Inferior parietal cortex (tissue), 1 donor: Measurements from ENCODE around the gene TMEM151B.

Experiments
- DNase-seq: peaks from one replicate; pipeline ENCODE4 v3.0.0-alpha.2; 2016; ENCODE audit errors: extremely low spot score

Gene TMEM151B

DNA sequence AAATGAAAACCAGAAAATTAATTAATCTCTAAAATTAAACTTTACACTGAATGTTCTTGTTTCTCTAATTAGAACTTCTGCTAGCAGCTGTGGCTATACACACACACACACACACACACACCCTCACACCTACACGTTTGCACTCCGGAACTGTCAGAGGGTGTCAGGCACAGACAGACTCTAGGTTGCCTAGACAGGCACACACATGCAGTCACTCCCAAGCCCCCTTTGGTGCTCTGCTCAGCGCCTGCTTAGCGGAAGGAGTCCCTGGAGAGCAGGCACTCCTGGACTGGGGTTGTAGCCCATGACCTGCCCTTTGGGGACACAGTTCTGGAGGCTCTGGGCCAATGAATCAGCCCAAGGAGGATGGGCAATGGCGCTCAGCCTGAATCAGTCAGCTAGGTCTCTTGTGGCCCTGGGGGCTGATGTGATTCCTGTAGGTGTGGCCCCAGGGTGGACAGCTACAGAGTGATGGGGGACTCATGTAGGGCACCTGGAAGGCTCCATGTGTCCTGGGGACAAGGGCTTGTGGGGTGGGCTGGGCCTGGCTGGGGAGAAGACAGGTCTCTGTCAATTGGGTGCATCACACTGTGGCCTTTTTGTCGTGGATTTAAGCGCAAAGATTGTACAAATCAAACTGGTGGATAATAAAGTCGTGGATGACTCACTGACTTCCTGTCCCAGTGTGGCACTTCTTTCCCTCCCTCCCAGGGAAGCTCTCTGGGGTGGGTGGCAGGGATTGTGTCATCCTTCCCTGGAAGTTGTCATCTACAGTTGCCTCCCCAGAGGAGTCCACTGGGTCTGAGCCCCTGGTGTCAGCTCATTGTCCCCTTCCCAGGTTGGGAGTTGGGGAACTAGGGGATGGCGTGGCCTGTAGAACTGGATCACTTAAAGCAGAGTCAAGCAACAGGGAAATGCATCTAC is 8.8 kb downstream of the TMEM151B start:
- DNase-seq = no peak

DNA sequence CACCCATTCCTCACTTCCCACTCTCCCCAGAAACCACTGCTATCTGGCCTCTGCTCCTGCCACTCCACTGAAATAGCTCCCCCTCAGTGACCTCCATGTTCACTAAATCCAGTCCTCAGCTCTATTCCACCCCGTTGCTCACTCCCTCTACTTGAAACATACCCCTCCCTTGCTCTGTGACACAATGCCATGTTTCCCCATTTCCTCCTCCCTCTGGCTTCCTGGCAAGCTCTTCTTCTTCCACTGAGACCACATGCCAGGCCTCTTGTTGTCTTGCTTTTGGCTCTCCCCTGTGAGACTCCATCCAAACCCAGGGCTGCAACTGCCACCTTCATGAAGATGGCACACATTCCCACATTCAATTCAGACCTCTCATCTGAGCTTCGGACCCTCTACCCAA is 13.9 kb downstream of the TMEM151B start:
- DNase-seq = no peak

DNA sequence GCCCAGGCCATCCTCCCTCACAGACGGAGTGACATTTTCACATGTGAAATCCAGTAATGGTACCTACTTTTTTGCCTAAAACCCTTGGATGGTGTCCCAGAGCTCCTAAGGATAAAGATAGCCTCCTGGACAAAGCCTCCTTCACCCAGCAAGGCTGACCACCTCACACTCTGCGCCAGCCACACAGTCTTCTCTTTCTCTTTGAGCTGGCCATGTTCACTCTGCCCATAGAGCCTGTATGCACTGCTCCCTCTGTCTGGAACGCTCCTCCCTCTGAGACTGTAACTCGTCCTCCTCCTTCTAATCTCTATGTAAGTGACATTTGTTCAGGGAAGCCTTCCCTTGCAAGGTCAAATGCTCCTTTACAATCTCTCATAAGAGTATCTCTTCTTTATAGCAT is 14.6 kb downstream of the TMEM151B start:
- DNase-seq = no peak

DNA sequence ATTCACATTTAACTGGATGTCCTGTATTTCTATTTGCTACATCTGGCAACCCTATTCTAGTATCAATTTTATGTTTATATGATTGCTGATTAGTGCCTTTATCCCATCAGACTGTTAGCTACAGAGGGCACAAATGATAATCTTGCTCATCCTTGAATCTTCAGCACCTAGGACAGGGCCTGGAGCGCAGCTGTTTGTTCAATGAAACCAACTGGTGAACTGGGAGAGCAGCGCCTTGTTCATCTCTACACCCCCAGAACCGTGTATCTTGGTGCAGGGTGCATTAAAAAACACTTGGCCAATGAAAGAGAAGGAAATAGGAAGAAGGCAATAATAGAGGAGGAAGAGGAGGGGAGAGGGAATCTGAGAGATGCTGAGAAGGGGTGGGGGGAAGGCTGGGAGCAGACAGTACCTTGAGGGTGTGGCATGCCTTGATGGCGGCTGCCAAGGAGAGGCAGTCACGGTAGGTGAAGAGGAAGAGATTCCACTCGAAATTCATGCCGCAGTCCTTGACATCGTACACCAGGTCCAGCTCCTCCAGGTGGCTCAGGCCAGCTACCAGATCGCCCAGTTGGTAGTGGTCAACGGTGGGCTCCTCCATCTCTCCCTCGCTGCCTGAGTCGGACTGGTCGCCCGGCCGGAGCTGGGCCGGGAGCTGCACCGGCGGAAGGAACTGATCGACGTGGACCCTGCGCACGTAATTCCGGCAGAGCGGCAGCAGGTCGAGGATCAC is 15.5 kb downstream of the TMEM151B start:
- DNase-seq = no peak

DNA sequence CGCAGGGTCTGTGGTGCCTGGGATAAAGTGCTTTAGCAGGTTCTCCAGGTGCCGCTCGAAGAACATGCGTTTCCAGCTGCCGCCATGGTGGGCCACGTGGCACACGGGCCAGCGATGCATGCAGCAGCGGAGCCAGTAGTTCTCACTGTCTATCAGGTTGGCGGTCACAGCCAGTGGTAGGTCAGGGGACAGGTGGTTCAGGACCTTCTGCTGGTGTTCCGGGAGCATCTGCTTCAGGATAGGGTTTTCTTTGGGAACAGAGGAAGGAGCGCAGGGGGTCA is 16.0 kb downstream of the TMEM151B start:
- no peak for DNase-seq

DNA sequence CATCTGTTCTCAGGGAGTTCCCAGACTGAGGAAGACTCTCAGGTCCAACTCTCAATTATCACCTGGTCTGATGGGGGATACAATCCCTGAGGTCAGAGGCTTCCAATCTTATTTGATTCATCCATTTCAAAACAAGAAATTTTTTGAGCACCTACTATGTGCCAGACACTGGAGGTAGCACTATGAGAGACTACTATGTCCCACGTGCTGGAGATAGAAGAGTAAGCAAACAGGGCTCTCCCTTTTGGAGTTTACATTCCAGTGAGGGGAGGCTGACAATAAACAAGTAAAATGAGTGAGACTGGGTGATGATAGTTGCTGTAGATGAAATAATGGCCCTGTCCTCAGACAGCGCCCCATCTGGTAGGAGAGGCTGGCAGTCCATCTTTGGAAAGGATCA is 16.5 kb downstream of the TMEM151B start:
- DNase-seq = no peak

DNA sequence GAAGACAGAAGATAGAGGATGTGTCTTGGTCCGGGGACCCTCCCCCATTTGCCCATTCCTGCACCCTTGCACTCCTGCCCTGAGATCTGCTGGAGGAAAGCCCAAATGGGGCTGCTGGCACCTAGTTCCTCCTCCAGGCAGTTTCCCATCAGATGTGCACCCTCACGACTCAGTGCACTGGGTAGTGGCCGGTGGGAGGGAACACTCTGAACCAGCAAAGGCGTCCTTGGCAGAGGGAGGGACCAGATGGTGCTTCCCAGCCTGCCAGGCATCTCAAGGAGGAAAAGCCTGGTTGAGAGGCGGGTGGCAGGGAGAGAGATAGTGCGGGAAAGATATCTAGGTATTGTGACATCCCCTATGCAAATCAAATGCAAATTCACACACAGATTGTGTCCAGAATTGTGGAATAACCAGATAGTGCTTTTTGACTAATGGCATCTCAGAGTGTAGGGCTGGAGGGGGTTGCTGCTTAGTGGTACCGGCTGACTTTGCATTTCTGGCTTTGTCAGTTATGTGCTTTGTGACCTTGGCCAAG is 19.5 kb downstream of the TMEM151B start:
- DNase-seq = no peak

DNA sequence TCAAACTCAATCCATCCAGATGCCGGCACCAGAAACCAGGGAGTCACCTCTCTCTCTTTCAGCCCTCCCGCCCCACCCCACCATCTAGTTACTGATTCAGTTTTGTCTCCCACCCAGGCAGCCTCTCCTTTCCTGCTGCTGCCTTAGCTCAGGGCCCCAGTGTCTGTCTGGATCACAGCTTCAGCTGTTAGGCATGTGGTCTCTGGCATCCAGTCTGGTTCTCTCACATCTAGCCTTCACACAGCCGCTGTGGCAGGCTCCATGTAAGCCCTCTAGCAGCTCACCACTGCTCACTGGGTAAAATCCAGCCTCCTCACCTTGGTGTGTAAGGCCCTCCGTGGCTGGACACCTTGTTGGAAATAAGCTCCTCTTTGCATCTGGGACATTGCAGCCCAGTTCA is 21.6 kb downstream of the TMEM151B start:
- DNase-seq = no peak

DNA sequence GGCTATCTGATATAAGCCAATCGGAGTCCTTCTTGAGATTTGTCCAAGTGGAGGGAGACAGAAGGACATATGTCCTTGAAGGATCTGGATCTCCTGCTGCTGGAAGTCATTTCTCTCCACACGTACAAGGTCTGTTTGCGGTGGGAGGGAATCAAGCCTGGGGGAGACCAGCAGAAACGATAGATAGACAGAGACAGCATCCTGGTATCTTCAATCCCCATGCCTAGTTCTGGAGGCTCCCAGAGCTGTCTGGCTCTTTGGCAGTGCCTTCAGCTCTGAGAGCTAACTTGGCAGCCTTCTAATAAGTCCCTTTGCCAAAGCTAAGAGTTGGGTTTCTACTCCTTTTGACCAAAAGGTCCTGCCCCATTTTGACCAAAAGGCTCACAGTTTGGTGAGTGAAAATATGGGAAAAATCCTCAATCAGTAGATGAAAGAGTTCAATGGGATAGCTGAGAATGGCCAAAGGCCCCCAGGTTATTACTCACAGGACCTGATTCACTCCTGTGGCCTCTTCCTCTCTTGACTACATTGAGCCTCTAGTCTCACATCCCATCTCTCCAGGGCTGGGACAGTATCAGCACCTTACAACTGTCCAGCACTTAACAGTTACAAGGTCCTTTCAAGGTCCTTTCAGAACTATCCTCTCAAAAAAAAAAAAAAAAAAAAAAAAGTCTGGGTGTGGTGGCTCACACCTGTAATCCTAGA is 22.6 kb downstream of the TMEM151B start:
- DNase-seq = no peak

DNA sequence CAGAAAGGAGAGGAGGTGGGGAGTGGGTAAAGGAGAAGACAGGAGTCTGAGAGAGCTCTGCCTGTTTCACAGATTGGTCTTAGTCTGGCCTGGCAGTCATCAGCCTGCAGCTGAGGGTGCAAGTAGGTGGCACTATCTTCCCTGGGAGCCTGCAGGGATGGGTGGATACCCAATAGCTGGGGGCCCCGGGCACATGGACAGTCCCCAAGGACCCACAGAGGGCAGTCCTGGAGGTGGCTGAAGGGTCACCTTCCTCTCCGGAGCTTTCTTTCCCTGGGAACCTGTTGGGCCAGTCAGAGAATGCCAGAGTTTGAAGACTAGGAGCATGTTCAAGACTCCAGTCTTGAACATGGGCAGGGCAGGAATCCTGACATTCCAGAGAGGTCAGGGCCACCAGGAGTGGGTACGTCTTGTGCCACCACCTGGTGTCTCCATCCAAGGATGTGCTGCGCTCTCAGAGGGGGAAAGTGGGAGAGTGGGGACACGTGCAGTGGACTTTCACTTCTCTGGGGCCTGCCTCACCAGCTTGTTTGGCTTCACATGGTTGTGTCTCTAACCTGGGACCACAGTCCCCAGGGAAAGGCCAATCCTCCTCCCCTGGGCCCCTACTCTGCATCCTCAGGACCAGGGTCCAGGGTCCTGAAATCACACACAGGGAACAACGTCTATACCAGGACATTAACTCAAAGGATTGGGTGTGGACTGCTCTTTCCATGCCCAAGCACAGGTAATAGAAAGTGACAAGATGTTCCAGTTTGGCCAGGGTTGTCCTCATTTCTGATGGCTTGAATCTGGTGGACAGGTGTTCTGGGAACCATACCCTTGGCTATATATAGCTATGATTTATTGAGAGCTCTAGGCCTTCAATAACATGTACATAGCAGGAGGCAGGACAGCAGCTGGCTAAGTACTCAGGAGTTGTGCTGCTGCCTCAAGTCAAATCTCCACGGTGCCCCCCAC is 24.9 kb downstream of the TMEM151B start:
- DNase-seq = no peak

DNA sequence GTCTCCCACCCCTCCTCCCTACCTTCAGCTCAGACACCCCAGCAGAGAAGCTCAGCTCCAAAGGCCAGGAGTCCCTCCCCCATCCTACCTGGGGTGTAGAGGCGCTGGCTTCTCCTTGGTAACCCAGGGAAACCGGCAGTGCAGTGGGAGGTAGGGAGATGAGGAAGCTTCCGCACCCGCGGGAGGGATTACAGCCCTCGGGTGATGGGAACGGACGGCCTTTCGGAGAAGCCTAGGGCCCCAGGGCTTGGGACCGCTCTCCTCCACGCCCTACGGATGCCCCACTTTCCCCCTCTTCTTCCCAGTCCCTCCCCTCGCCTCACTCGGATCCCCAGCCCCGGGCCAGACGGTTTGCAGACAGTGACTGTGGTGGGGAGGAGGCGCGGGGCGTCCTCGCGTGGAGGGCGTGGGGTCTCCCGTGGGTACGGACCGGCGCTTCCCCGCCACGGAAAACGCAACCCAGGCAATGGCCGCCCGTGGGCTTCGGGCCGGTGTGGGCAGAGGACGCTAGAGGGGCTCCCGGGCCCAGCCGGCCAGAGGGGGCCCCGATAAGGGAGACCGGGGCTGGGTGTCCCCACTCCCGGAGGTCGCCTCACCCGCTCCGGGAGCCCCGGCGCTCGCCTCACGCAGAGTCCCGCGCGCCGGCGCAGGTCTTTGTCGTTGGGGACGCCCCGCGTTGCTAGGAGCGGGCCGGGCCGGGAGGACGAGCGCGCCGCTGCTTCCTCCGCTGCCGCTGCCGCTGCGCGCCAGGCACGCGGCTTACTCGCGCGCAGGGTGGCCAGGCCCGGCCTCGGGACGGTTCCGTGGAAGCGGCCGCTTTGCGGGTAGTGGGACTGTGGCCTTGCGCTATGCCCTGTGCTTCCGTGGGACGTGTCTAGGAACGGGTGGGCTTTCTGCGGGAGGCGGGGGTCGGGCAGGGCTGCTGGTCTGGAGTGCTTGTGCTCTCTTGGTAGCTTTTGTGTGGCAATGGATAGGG is 27.1 kb downstream of the TMEM151B start:
- DNase-seq = peak; percentile 53

DNA sequence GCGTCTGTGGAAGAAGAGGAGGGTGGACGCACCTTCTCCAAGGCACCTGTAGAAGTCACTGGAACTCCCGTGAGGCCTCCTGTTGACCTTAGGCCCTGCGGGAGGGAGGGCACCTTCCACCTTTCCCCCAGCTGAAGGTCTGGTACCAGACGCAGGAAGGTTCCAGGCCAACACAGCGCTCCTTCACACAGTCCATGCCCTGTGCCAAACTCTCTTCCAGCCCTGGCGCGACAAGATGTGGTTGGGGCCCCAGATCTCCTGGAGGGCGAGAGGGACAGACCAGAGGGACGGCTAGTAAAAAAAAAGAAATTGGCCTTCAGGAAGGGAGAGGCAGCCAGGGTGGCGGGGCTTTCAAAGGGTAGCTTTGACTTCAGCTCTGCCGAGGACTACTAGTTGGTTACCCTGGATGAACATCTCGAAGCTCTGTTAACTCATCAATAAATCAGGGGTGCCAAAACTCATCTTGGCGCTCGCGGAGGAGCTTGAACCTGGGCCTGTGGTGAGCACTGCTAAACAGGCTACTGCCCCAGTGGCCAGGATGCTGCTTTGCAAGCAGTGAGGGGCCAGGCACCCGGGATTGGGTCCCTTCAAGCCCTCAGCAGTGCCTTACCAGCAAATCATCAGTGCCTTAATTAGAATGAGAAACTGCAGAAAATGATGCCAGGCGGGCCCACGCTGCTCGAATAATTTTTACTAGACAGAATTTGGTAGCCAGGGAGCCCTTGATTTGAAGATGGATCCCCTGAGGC is 28.0 kb downstream of the TMEM151B start:
- no peak for DNase-seq

DNA sequence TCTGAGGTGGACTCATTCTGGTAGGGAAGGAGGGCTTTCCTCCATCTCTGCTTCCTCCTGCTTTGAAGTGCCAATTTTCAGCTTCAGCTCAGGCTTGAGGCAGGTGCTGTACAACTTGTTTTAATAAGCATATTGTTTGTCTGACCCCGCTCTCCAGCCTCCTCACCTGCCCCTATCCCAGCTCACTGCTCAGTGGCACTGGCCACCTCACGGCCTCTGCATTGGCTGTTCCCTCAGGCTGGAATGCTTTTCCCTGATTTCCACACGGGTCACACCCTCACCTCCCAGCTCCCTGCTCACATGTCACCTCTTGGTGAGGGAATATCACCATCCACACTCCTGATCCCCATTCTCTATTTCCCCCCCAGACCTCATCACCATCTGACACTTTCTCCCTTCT is 28.6 kb downstream of the TMEM151B start:
- no peak for DNase-seq

DNA sequence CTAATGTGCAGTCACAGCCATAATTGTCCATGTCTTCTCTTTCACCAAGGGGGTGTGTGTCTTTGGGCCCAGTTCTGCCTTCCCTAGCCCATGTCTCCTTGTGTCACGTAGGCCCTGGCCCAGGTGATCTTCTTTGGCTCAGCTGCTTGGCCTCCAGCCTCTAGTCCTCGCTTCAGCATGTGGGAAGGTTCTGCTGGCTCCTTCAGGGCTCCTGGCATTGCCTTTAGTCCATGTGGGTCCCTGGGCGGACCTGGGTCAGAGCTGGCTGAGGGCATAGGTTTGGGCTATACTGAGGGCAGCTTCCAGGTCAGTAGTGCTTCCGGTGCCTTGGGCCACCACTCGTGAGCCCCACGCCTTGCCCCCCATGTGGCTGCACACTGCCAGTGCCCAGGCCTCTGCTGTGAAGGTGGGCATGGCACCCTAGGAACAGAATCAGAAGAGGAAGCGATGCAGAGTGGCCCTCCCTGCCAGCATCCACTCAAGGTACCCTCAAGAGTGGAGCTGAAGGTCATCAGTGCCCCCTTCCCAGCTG is 30.1 kb downstream of the TMEM151B start:
- DNase-seq = no peak

DNA sequence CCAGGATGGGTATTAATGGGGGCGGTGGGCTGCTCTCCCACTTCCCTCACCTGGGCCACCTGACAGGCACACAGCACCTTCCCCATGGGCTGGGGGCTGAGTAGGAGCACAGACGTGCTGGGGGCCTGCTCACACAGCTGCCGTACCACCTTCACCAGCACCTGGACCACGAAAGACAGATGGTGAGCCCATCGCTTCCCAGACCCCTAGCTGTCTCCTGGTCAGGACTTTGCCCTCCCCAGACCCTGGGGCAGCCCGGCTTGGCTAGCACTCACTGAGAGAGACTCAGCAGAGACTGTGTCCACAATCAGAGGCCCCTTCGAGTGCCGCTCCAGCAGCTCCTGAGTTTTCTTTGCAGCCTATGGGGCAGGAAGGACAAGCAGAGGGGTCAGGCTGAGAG is 30.9 kb downstream of the TMEM151B start:
- no peak for DNase-seq

DNA sequence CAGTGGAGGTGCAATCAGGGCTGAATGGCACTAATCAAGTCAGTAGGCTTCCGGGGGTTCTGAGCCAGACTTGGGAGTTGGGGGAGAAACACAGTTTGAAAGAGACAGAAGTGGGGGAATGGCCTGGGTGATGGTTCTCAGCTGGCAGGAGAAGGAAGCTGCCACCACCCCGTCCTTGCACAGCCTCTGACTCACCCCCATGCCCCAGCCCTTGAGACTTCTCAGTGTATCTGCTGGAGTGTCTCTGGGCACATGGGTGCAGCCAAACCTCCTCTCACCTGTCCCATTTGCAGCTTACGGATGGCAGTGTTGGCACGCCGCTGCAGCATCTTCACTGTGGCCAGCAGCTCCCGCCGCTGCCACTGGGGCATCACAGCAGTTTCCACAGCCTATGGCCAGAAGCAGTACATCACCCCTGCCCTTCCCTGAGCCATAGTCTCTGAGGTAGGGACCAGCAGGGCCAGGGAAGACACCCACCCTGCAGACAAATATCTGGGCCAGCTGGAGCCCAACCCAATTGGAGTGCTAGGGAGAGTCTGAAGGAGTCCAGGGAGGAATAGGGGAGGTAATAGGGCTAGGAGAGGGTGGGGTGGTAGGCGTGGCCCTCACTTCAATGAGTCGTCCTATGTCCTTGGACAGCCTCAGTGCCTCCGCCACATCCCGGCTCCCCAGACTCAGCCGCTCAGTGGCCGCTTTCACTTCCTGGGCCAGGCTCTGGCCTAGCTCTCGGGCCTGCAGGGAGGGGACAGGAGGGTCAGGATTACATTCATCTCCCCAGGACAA is 31.7 kb downstream of the TMEM151B start:
- DNase-seq = no peak

DNA sequence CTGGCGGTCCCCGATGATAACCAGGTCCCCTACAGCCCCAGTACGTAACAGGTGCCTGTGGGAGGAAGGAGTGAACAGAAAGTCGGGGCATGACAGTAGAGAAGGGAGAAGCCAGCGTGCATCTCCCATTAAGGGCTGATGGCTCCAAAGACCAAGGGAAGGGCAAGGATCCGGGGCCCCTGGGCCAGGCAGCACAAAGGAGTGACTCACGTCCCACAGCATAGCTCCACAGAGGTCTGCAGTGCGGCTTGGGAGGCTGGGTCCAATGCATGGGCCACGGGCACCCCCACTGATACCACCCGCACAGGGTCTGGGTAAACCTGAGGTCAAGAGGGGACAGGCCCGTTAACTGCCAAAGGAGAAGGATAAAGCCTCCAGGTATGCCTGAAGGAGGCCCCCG is 32.6 kb downstream of the TMEM151B start:
- no peak for DNase-seq

DNA sequence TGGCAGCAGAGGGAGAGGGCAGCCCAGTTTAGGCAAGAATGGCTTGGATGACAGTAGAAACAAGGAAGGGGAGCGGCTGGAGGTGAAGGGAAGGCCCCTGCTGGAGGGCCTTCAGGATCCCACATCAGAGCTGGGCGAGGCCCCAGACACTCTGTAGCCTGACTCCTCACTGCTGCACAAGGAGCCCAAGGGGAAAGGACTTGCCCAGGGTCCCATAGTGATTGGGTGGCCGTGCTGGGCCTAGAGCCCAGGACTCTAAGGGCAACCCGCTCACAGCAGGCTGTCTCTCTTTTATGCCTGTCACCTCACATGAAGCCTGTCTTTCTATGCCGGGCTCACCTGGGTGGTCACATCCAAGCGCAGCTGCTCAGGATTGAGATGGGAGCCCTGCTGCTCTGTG is 33.6 kb downstream of the TMEM151B start:
- DNase-seq = no peak
